Iris pigment epithelial cell (primary cell): ENCODE data around the gene PPARG.
"Not testable (repeated sequence)": the region's sequence is repeated elsewhere in the genome, so short reads cannot be mapped to it uniquely, and the experiment has no call there.

Source experiments
- DNase-seq: peaks from one replicate; pipeline ENCODE4 v3.0.0-alpha.2; 2011; ENCODE audit warnings: low read depth

Gene PPARG

DNA sequence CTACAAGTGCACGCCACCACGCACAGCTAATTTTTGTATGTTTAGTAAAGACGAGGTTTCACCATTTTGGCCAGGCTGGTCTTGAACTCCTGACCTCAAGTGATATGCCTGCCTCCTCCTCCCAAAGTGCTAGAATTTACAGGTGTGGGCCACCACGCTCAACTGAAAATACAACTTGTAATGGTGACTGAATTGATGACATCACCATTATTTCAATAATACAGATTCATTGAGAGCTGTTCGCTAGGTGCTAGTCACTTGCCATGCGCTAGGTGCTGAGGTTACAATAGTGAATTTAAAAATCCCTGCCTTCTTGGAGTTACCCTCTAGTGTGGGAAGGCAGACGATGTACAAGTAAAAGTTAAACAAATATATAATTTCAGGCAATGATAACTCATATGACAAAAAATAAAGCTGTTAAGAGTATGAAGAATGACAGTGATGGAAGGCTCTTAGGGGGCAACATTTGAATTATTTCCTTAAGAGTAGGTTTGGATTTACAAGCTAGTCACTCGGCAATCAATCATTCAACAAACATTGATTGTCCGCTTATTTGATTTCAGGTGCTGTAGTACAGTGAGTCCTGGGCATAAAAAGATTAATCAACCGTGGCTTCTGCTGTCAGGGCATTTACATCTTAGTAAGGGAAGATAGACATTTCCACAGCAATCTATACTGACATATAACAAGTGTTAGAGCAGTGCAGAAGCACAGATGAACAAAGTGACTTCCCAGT lies 9.1 kb upstream of the PPARG start:
- no peak for DNase-seq

DNA sequence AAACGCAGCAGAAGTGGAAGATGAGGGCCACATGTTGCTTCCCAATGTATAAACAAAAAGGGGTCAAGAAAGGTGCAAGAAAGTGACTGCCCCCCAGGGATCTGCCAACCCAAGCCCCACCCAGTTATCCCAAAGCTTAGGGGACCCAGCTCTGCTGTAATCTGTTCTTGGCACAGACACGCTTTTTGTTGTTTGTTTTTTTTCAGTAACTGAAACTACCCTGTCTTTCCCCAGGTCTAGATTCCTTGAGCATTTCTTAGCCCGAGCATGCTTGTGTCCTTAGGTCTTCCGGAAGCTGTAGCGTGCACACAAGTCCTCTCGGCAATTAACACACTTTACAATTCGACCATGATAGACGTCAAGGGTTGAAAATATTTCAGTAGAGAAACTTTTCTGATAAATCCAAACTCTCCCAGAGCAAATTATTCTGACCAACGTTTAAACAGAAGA lies 8.5 kb upstream of the PPARG start:
- peak; percentile 48 for DNase-seq

GRCh38 chr3:12284591-12284990 lies 4.3 kb upstream of the PPARG start:
- no peak for DNase-seq

DNA sequence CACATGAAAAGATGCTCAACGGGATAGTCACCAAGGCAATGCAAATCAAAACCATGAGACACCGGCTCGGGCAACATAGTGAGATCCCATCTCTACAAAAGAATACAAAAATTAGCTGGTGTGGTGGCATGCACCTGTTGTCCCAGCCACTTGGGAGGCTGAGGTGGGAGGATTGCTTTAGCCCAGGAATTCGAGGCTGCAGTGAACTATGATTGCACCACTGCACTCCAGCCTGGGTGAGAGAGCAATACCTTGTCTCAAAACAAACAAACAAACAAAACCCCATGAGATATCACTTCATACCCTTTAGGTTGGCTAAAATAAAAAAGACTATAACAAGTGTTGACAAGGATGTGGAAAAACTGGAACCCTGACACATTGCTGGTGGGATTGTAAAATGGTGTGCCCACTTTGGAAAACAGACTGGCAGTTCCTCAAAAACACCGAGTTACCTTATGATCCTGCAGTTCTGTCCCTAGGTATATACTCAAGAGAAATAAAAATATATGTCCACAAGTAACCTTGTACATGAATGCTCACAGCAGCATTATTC lies 3.8 kb upstream of the PPARG start:
- DNase-seq, result no peak

GRCh38 chr3:12285779-12286178 lies 3.1 kb upstream of the PPARG start:
- not testable (repeated sequence) for DNase-seq

GRCh38 chr3:12286504-12286903 lies 2.4 kb upstream of the PPARG start:
- DNase-seq, result no peak

GRCh38 chr3:12286927-12287726 lies 1.7 kb upstream of the PPARG start:
- no peak for DNase-seq

- peak; percentile 41 for DNase-seq
Measured at GRCh38 chr3:12287727-12288181, 1.1 kb upstream of the PPARG start.

DNA sequence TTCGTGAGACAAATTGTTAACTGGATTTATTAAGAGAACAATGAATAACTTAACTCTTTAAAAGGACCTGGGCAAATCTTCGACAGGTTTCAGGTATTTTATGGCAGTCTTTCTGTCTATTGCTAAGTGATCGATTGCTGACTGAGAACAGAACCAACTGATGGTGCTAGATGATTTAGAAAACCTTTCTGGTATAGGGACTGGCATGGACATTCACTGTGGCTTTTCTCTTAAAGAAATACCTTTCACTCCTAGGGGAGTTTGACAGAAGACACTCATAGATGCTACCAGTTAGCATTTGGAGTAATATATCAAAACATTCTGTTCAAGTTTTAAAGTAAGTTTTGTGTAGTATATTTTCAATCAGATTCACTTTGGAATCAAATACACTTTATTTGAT lies 654 bp downstream of the PPARG start:
- no peak for DNase-seq

- DNase-seq, result no peak
Measured at GRCh38 chr3:12292770-12293169, 3.9 kb downstream of the PPARG start.

- DNase-seq, result peak; percentile 94
Measured at GRCh38 chr3:12294885-12295580, 6.2 kb downstream of the PPARG start.

DNA sequence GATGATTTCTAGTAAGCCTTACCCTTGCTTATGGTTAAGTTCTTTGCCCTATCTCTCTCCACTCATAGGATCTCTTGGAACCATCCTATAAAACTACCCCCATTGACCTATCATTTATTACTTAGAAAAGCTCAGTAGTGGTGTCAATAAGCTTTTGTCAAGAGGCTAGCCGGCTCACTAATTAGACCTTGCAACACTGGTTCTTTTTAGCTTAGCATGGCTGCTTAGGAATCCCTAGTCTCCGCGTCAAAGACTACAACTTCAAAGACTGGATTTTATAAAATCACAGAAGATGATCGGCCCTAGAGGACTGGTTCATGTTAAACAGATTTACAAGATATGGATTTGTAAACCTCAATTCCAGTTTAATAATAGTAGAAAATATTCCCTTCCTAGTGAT lies 7.6 kb downstream of the PPARG start:
- DNase-seq, result no peak

- no peak for DNase-seq
Measured at GRCh38 chr3:12299026-12299425, 10.2 kb downstream of the PPARG start.

GRCh38 chr3:12300137-12300536 lies 11.3 kb downstream of the PPARG start:
- no peak for DNase-seq

DNA sequence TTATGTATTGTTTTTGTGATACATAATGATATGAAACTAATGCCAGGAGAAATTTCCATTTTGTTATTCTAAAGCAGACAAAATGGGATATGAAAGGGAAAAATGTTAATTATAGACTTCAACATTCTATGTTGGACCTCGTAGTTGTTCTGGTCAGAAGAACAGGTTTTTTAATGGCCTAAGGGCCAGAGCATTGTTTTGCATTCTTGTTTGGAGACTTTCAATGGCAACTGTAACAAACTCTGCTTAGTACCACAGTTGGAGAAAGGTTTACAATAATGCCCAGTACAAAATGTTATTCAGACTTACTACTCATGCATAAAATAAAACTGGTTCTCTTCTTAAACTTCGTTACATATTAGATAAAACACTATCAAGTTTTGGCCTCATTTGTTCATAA lies 12.2 kb downstream of the PPARG start:
- DNase-seq, result no peak

DNA sequence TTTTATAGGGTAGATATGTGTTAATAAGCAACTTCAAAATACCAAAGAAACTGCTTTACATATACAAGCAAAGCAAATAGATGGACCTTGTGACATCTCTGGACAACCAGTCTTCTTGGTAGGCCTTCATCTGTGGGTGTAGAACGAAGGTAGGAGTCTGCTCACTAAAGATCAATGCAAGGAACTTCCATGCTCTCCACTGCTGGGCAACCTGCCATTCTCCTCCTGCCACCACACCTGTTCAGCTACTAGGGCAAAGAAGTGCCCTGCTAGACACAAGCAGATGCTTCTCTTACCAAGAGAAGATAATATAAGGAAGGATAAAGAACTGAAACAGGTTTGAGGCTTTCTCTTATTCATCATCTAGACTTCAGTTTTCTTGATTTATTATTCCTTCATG lies 12.6 kb downstream of the PPARG start:
- DNase-seq, result no peak

- DNase-seq, result no peak
Measured at GRCh38 chr3:12302564-12302963, 13.7 kb downstream of the PPARG start.

DNA sequence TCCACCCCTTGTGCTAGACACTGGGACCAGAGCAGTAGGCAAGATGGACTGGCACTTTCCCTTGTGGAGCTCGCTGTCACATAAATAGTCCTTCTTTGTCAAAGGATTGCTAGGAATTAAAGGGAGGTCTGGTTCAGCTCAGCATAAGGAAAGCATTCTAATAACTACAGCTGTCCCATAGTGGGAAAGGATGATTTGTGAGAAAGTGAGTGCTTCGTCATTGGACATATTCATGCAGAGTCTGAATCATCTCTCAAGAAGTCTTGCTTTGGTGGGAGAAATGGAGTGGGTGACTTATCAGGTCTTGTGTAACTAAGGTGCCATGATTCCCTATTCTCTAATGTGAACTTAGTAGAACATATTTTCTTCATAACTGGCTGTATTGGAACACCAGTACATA lies 14.7 kb downstream of the PPARG start:
- DNase-seq, result peak; percentile 98

- no peak for DNase-seq
Measured at GRCh38 chr3:12303993-12304392, 15.1 kb downstream of the PPARG start.

DNA sequence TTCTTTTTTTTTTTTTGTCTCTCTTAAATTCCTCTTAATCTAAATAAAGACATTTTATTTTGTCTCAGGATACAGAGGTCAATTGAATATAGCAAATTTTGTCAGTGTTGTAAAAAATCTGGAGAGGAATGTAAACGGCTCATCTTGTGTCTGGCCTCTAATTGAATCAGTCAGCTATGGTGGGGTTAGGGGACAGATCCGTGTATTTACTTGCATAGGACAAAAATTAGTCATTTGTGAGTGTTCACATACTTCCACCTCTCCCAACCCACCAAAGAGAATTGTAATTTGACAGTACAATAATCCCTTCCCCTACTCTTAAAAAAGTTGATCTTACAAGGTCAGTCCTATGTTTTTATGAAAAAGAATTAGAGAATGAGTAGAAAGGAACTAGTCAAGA lies 18.3 kb downstream of the PPARG start:
- DNase-seq, result peak; percentile 32

DNA sequence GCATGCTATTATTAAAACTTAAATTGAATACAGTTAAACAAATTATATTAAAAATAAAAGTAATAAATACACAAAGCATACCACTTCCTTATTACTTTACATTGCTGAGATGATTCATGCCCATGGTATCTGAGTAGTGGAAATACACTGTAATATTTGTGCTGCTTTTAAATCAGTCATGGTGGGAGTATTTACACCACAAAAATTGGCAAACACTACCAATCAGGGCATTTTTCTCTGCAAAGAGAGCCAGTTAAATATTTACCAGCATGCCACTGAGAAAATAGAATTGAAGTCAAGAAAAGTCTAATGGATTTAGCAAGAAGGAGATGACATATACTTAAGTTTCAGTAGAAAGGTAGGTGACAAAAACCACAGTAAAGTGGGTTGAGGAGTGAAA lies 19.6 kb downstream of the PPARG start:
- DNase-seq, result peak; percentile 97

GRCh38 chr3:12309716-12310115 lies 20.8 kb downstream of the PPARG start:
- DNase-seq, result no peak
